ENCODE data around the gene LILRB3. TPM values are rescaled to one million over a fixed set of nuclear protein-coding genes. Genes with fewer than 3 reads are reported as not detected.
"Not testable (repeated sequence)": the region's sequence is repeated elsewhere in the genome, so short reads cannot be mapped to it uniquely, and the experiment has no call there.

Gene LILRB3
- total and polyA plus RNA-seq, 2 donors (not counting 1 experiment from before 2014, with no cell fraction given) = not detected

- H2AFZ ChIP-seq (ENCODE audit: low read length) = no peak overlapping the region
These were observed 8.5 kb upstream of the LILRB3 start for GRCh38 chr19:54231077-54231931.

GRCh38 chr19:54230031-54230430 is 7.2 kb upstream of the LILRB3 start:
- no peak overlapping the region for H3K27ac ChIP-seq (ENCODE audit: insufficient read depth, low read length)
- H3K27me3 ChIP-seq (ENCODE audit: control insufficient read depth, insufficient read depth, low read length) = no peaks in the 10 kb centered on the region
- no peaks in the 10 kb centered on the region for H3K9me3 ChIP-seq (ENCODE audit: control insufficient read depth, insufficient read depth, low read depth, low read length)
- no peaks in the 10 kb centered on the region for H4K20me1 ChIP-seq (ENCODE audit: control insufficient read depth, extremely low read depth, insufficient read depth, low read length)
- no peak overlapping the region for H3K9ac ChIP-seq (ENCODE audit: insufficient read depth, low read length)
- DNase-seq (ENCODE audit: low read depth in 2 of 2) = no peak
- TF ChIP-seq CTCF (conservative IDR thresholded peaks at IDR 0.05 in 1 of 2, IDR thresholded peaks at IDR 0.05 in 1 of 2; ENCODE audit: low read depth in 1 of 2, low read length in 2 of 2) = no peak
- TF ChIP-seq EZH2 (IDR thresholded peaks at IDR 0.05; ENCODE audit: low read length, missing control alignments) = no peak
- H3K4me2 ChIP-seq (ENCODE audit: extremely low read depth, insufficient read depth, low read length) = no peak overlapping the region
- H3K4me3 ChIP-seq (replicated peaks in 1 of 4; ENCODE audit: control extremely low read depth in 1 of 4, insufficient read depth in 1 of 4, low read depth in 3 of 4, low read length in 4 of 4) = no peak overlapping the region
- H3K4me1 ChIP-seq (ENCODE audit: control insufficient read depth, extremely low read depth, insufficient read depth, low read length) = no peaks in the 10 kb centered on the region
- no peaks in the 10 kb centered on the region for H3K79me2 ChIP-seq (ENCODE audit: control insufficient read depth, insufficient read depth, low read length)
- no peaks in the 10 kb centered on the region for H3K36me3 ChIP-seq (ENCODE audit: control insufficient read depth, insufficient read depth, low read length)
- H2AFZ ChIP-seq (ENCODE audit: low read length) = no peak overlapping the region

More at GRCh38 chr19:54231077-54231931, 8.5 kb upstream of the LILRB3 start:
- H3K4me3 ChIP-seq (replicated peaks in 1 of 4; ENCODE audit: control extremely low read depth in 1 of 4, insufficient read depth in 1 of 4, low read depth in 3 of 4, low read length in 4 of 4) = no peak overlapping the region
- H4K20me1 ChIP-seq (ENCODE audit: control insufficient read depth, extremely low read depth, insufficient read depth, low read length) = no peaks in the 10 kb centered on the region
- H3K27me3 ChIP-seq (ENCODE audit: control insufficient read depth, insufficient read depth, low read length) = no peaks in the 10 kb centered on the region
- H3K9ac ChIP-seq (ENCODE audit: insufficient read depth, low read length) = no peak overlapping the region
- H3K4me2 ChIP-seq (ENCODE audit: extremely low read depth, insufficient read depth, low read length) = no peak overlapping the region
- no peaks in the 10 kb centered on the region for H3K36me3 ChIP-seq (ENCODE audit: control insufficient read depth, insufficient read depth, low read length)
- H3K4me1 ChIP-seq (ENCODE audit: control insufficient read depth, extremely low read depth, insufficient read depth, low read length) = no peaks in the 10 kb centered on the region
- H3K79me2 ChIP-seq (ENCODE audit: control insufficient read depth, insufficient read depth, low read length) = no peaks in the 10 kb centered on the region
- no peak overlapping the region for H3K27ac ChIP-seq (ENCODE audit: insufficient read depth, low read length)
- DNase-seq (ENCODE audit: low read depth in 2 of 2) = peak; percentile 55 to 81
- TF ChIP-seq CTCF (conservative IDR thresholded peaks at IDR 0.05 in 1 of 2, IDR thresholded peaks at IDR 0.05 in 1 of 2; ENCODE audit: low read depth in 1 of 2, low read length in 2 of 2) = peak; percentile 97 to 99
- TF ChIP-seq EZH2 (IDR thresholded peaks at IDR 0.05; ENCODE audit: low read length, missing control alignments) = no peak
- H3K9me3 ChIP-seq (ENCODE audit: control insufficient read depth, insufficient read depth, low read depth, low read length) = no peaks in the 10 kb centered on the region

GRCh38 chr19:54229146-54229545 is 6.3 kb upstream of the LILRB3 start:
- H3K4me1 ChIP-seq (ENCODE audit: control insufficient read depth, extremely low read depth, insufficient read depth, low read length) = no peaks in the 10 kb centered on the region
- no peaks in the 10 kb centered on the region for H3K79me2 ChIP-seq (ENCODE audit: control insufficient read depth, insufficient read depth, low read length)
- no peak overlapping the region for H3K4me2 ChIP-seq (ENCODE audit: extremely low read depth, insufficient read depth, low read length)
- H3K27ac ChIP-seq (ENCODE audit: insufficient read depth, low read length) = no peak overlapping the region
- no peak for DNase-seq (ENCODE audit: low read depth in 2 of 2)
- H3K36me3 ChIP-seq (ENCODE audit: control insufficient read depth, insufficient read depth, low read length) = no peaks in the 10 kb centered on the region
- H3K4me3 ChIP-seq (replicated peaks in 1 of 4; ENCODE audit: control extremely low read depth in 1 of 4, insufficient read depth in 1 of 4, low read depth in 3 of 4, low read length in 4 of 4) = no peak overlapping the region
- H3K27me3 ChIP-seq (ENCODE audit: control insufficient read depth, insufficient read depth, low read length) = no peaks in the 10 kb centered on the region
- H2AFZ ChIP-seq (ENCODE audit: low read length) = no peak overlapping the region
- H3K9me3 ChIP-seq (ENCODE audit: control insufficient read depth, insufficient read depth, low read depth, low read length) = no peaks in the 10 kb centered on the region
- H3K9ac ChIP-seq (ENCODE audit: insufficient read depth, low read length) = no peak overlapping the region
- TF ChIP-seq CTCF (conservative IDR thresholded peaks at IDR 0.05 in 1 of 2, IDR thresholded peaks at IDR 0.05 in 1 of 2; ENCODE audit: low read depth in 1 of 2, low read length in 2 of 2) = no peak
- no peak for TF ChIP-seq EZH2 (IDR thresholded peaks at IDR 0.05; ENCODE audit: low read length, missing control alignments)
- H4K20me1 ChIP-seq (ENCODE audit: control insufficient read depth, extremely low read depth, insufficient read depth, low read length) = no peaks in the 10 kb centered on the region

GRCh38 chr19:54224619-54225018 is 1.8 kb upstream of the LILRB3 start:
- not testable (repeated sequence) for H3K79me2 ChIP-seq (ENCODE audit: control insufficient read depth, insufficient read depth, low read length); H2AFZ ChIP-seq (ENCODE audit: low read length); H3K9ac ChIP-seq (ENCODE audit: insufficient read depth, low read length); H3K9me3 ChIP-seq (ENCODE audit: control insufficient read depth, insufficient read depth, low read depth, low read length); H3K36me3 ChIP-seq (ENCODE audit: control insufficient read depth, insufficient read depth, low read length); DNase-seq (ENCODE audit: low read depth in 2 of 2); H4K20me1 ChIP-seq (ENCODE audit: control insufficient read depth, extremely low read depth, insufficient read depth, low read length); H3K4me2 ChIP-seq (ENCODE audit: extremely low read depth, insufficient read depth, low read length); H3K4me1 ChIP-seq (ENCODE audit: control insufficient read depth, extremely low read depth, insufficient read depth, low read length); H3K27ac ChIP-seq (ENCODE audit: insufficient read depth, low read length); H3K4me3 ChIP-seq (replicated peaks in 1 of 4; ENCODE audit: control extremely low read depth in 1 of 4, insufficient read depth in 1 of 4, low read depth in 3 of 4, low read length in 4 of 4); H3K27me3 ChIP-seq (ENCODE audit: control insufficient read depth, insufficient read depth, low read length)
